HG03159 (cell line): ENCODE data around the gene KIF18A.
"Not testable (repeated sequence)": the region's sequence is repeated elsewhere in the genome, so short reads cannot be mapped to it uniquely, and the experiment has no call there.

Experiments
- ATAC-seq: cut with Tn5 transposase; IDR thresholded peaks from one replicate; pipeline ENCODE4 v1.9.1; 2021; ENCODE audit warnings: mild to moderate bottlenecking, moderate library complexity; ENCODE audit not compliant: unreplicated experiment

Gene KIF18A

DNA sequence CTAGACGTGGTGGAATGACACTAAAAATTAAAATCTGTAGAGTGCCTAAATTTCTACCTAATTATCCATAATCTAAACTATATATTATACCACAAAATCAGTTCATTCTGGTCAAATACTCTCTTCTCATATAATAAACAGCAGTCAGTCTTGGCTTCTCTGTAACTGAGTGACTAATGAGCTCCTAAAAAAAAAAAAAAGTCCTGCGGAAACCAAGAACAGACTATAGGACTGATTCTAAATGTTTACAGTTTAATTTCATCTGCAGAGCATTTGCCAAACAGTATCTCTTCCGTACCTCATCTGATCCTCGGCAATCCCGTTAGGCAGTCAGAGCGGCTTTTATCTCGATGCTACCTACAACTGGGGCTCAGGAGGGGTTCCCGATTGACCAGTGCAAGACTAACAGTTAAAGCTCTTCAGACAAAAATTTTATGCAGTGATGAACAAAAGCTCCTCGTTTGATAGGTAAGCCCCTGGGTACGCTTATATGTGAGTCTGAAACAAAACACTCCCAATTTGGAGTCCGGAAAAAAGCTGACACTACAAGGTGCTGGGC, 686 bp downstream of the KIF18A start:
- peak; percentile 1 for ATAC-seq

DNA sequence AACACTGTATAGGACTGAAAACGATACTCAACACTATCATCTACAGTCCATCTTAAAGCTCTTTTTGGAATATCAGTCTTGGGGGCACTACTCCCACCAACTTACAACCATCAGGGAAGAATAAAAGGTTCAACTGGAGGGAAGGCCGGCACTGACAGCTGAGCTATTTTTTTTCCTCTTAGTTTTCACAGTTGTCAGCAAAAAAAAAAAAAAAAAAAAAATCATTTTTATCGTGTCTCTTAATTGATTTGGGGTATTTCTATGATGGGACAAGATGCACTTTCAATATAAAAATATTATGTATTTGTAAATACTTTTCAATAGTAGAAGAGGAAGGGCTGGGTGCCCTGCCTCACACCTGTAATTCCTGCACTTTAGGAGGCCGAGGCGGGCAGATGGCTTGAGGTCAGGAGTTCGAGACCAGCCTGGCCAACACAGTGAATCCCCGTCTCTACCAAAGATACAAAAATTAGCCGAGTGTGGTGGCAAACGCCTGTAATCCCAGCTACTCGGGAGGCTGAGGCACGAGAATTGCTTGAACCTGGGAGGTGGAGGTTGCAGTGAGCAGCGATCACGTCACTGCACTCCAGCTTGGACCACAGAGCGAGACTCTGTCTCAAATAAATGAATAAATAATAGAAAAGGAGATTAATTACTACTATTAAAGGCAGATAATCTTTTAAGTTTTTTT, 1.5 kb downstream of the KIF18A start:
- no peak for ATAC-seq

- ATAC-seq, result no peak
These were observed 2.1 kb downstream of the KIF18A start for GRCh38 chr11:28105869-28106268.

GRCh38 chr11:28104984-28105383, 3.0 kb downstream of the KIF18A start:
- ATAC-seq, result no peak

- no peak for ATAC-seq
These were observed 3.5 kb downstream of the KIF18A start for GRCh38 chr11:28104425-28104824.

GRCh38 chr11:28102300-28102699, 5.7 kb downstream of the KIF18A start:
- not testable (repeated sequence) for ATAC-seq

DNA sequence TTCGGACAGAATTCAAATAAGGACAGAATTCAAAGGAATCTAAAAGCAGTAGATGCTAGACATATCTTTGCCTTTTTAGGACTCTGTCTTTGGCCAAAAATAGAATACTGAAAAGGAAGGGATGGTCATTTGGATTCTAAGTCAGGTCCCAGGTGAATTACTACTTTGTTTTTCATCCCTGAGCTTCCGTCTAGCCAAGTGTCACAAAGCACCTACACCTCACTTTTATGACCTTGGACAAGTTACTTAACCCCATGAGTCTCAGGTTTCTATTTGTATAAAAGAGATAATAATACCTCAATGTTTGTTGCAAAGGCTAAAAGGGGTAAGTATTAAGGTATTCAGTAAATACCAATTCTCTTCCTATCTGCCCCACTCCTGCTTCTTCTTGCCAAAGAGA, 7.3 kb downstream of the KIF18A start:
- no peak for ATAC-seq

- no peak for ATAC-seq
These were observed 8.2 kb downstream of the KIF18A start for GRCh38 chr11:28099715-28100114.

DNA sequence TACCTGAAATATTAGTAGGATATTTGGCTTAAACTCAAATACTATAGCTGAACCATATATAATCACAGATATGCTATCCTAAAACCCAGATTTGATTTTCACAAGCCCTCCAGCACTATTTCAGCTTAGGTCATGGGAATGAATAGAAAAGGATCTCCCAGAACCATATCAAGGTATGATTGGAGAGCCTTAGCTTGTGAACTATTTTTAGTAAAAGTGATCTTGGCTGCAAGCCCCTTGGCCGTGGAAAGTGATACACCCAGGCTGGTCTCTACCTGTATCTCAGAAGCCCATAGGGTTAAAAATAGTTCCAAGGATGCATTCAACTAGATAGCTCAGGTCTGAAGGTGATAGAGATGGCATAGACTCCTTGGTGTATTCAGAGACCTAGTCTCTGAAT, 9.7 kb downstream of the KIF18A start:
- ATAC-seq, result no peak

DNA sequence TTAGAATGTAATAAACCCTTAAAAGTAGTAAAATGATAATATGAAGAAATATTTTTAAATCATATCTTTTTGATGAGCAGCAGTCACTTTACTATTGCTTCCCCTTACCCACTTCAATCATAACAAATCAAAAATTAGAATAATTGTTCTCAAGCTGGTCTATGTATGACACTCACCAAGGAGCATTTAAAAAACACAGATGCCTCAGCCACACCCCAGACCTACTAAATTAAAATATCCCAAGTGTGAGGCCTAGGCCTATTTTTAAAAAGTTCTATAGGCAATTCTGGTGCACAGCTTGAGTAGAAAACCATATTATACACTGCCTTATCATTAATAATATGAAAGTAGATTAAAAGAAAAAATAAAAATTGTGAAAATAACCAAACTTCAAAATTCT, 15.2 kb downstream of the KIF18A start:
- no peak for ATAC-seq

DNA sequence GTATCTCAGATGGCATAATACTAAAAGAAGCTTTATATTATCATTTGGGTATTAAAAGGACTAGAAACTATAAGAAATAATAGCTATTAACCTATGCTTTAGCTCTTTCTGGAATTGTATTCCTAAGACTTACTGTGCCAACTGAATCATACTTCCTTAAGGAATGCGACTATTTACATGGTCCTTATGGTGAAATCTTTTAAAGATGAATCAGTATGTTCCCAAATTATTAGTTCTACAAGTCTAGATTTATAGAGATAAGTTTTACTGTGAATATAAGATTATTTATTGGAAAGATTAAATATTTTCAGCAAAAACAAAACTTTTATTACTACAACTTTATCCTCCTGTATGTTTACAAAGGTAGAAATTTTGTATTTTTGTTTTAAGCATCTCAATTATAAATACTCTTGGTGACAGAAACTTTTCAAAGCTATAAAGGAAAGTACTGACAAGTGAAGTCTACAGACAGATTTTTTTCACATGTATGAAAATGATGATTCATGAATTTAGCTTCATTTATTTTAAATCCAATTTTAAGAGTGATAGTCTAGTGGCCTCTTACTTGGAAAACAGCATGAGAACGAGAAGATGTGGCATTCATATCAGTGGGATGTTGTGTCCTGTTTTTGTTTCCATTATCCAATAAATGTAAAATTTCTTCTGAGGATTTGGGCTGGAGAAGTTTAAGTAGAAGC, 17.8 kb downstream of the KIF18A start:
- no peak for ATAC-seq

DNA sequence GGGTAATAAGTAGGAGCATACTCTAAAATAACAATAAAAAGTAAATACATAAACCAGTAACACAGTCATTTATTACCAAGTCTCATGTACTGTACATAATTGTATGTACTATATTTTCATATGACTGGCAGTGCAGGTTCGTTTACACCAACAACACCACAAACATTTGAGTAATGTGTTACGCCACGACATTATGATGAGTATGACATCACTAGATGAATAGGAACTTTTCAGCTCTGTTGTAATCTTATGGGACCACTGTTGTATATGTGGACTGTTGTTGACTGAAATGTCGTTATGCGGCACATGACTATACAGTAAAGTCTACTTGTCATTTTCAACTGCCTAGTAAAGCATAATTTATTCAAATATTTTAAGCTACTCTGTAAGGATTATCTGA, 18.6 kb downstream of the KIF18A start:
- ATAC-seq, result no peak

GRCh38 chr11:28087693-28088092, 20.3 kb downstream of the KIF18A start:
- not testable (repeated sequence) for ATAC-seq

DNA sequence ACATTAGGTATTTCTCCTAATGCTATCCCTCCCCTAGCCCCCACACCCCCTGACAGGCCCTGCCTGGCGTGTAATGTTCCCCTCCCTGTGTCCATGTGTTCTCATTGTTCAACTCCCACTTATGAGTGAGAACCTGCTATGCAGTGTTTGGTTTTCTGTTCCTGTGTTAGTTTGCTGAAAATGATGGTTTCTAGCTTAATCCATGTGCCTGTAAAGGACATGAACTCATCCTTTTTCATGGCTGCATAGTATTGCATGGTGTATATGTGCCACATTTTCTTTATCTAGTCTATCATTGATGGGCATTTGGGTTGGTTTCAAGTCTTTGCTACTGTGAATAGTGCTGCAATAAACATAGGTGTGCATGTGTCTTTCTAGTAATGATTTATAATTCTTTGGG, 20.8 kb downstream of the KIF18A start:
- not testable (repeated sequence) for ATAC-seq

GRCh38 chr11:28086569-28086968, 21.4 kb downstream of the KIF18A start:
- ATAC-seq, result no peak

- ATAC-seq, result no peak
These were observed 24.8 kb downstream of the KIF18A start for GRCh38 chr11:28083118-28083517.

DNA sequence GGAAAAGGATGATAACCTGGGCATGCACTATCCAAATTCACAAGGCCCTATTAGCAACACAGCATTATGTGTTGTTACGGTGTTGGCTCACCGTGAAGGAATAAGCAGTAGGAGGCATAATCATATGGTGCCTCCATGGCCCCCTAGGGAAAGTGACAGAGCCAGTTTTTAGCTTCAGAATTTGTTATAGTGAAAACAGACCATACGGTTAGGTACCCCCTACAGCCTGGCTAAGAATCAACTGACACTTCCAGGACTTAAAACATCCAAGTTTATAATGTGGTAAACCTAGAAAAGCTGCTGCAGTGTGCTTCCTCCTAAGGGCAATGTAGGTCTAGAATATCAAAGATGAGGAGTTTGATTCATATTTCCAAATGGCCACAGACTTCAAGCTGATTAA, 30.4 kb downstream of the KIF18A start:
- ATAC-seq, result no peak

- no peak for ATAC-seq
These were observed 35.6 kb downstream of the KIF18A start for GRCh38 chr11:28072321-28072720.

GRCh38 chr11:28071305-28071704, 36.7 kb downstream of the KIF18A start:
- ATAC-seq, result no peak

GRCh38 chr11:28058333-28058732, 49.6 kb downstream of the KIF18A start:
- ATAC-seq, result no peak

- ATAC-seq, result no peak
These were observed 53.1 kb downstream of the KIF18A start for GRCh38 chr11:28054821-28055220.
